SK-N-SH (cell line): Measurements from ENCODE around the gene PRDM5. TPM values are rescaled to one million over a fixed set of nuclear protein-coding genes. Genes with fewer than 3 reads are reported as not detected.

Experiments
- CTCF ChIA-PET: fragments of 300-600, 350-600 bp; formaldehyde crosslinking; extraction: SDS; loops from one replicate; lab custom pipeline; 2021; lab: Yijun Ruan, JAX
- POLR2A ChIA-PET: fragments of 350-600 bp; sonication (Branson Sonifier 250); formaldehyde crosslinking; extraction: SDS; loops from one replicate; lab custom pipeline; 2020; ENCODE audit warnings: antibody characterized with exemption, inconsistent platforms; lab: Yijun Ruan, JAX
- DNase-seq: peaks from one replicate; pipeline ENCODE4 v3.0.0; 2012
- H2AFZ ChIP-seq: fragments of 200-600 bp; sonication (generic); 2 replicates; pipeline ENCODE4 v1.8.1; 2016; ENCODE audit warnings: antibody characterized with exemption, mild to moderate bottlenecking, low read depth
- H3F3A ChIP-seq: fragments of 200-600 bp; sonication (generic); replicated peaks from 2 replicates; pipeline ENCODE3; 2016; ENCODE audit warnings: antibody characterized with exemption, mild to moderate bottlenecking; ENCODE audit not compliant: insufficient read depth
- H3K27ac ChIP-seq, 2 experiments: fragments of 200-500 bp in 1 of 2; fragments of 200-600 bp in 1 of 2; sonication (Bioruptor generic) in 1 of 2; sonication (generic), shearing (Covaris generic) in 1 of 2; 2 replicates each; pipeline versions ENCODE4 v1.5.1 to v1.6.1; 2014 to 2016; ENCODE audit warnings: low read depth in 2 of 2, inconsistent platforms in 1 of 2, low read length in 1 of 2, mild to moderate bottlenecking in 1 of 2, mixed read lengths in 1 of 2
- H3K27me3 ChIP-seq: fragments of 200-600 bp; sonication (generic), shearing (Covaris generic); 2 replicates; pipeline ENCODE4 v1.6.1; 2016; ENCODE audit warnings: mixed run types; ENCODE audit not compliant: insufficient read depth
- H3K36me3 ChIP-seq, 2 experiments: fragments of 200-500 bp in 1 of 2; fragments of 200-600 bp in 1 of 2; sonication (Bioruptor generic) in 1 of 2; sonication (generic) in 1 of 2; replicated peaks in 1 of 2; 2 replicates each; pipeline versions ENCODE3 to v1.5.1; 2014 to 2016; ENCODE audit warnings: low read length in 1 of 2, mild to moderate bottlenecking in 1 of 2; ENCODE audit not compliant: insufficient read depth in 2 of 2, control insufficient read depth in 1 of 2
- H3K4me1 ChIP-seq, 2 experiments: fragments of 200-500 bp in 1 of 2; fragments of 200-600 bp in 1 of 2; sonication (Bioruptor generic) in 1 of 2; sonication (generic), shearing (Covaris generic) in 1 of 2; 2 replicates each; pipeline versions ENCODE4 v1.5.1 to v1.6.1; 2014 to 2016; ENCODE audit warnings: low read depth in 1 of 2, low read length in 1 of 2, mixed run types in 1 of 2; ENCODE audit not compliant: insufficient read depth in 2 of 2, control insufficient read depth in 1 of 2
- H3K4me2 ChIP-seq: fragments of 200-600 bp; sonication (generic), shearing (Covaris generic); 2 replicates; pipeline ENCODE4 v1.6.1; 2017; ENCODE audit warnings: mixed run types
- H3K4me3 ChIP-seq, 2 experiments: fragments of 200-500 bp in 1 of 2; fragments of 200-600 bp in 1 of 2; sonication (Bioruptor generic) in 1 of 2; sonication (generic), shearing (Covaris generic) in 1 of 2; 2 replicates each; pipeline versions ENCODE4 v1.5.1 to v1.8.1; 2014 to 2016; ENCODE audit warnings: low read depth in 2 of 2, inconsistent platforms in 1 of 2, low read length in 1 of 2, mild to moderate bottlenecking in 1 of 2, mixed read lengths in 1 of 2, moderate library complexity in 1 of 2
- H3K79me2 ChIP-seq: fragments of 200-600 bp; sonication (generic); 2 replicates; pipeline ENCODE4 v1.8.1; 2017; ENCODE audit warnings: mild to moderate bottlenecking; ENCODE audit not compliant: insufficient read depth
- H3K9ac ChIP-seq: fragments of 200-600 bp; sonication (generic); 2 replicates; pipeline ENCODE4 v1.6.1; 2017; ENCODE audit warnings: mixed run types
- H3K9me2 ChIP-seq: fragments of 200-600 bp; sonication (generic); 2 replicates; pipeline ENCODE4 v1.6.1; 2017; ENCODE audit warnings: mixed run types
- H3K9me3 ChIP-seq: fragments of 200-600 bp; sonication (generic); 2 replicates; pipeline ENCODE4 v1.6.1; 2017; ENCODE audit warnings: mixed run types, mild to moderate bottlenecking, moderate library complexity
- H4K20me1 ChIP-seq: fragments of 200-600 bp; sonication (generic); 2 replicates; pipeline ENCODE4 v1.6.1; 2017; ENCODE audit warnings: mild to moderate bottlenecking, mixed run types; ENCODE audit not compliant: insufficient read depth
- CHD2 ChIP-seq: fragments of 150-350 bp; IDR thresholded peaks from 2 replicates; pipeline ENCODE4 v1.6.1; 2018; ENCODE audit warnings: low read length; ENCODE audit not compliant: partially characterized antibody
- EP300 ChIP-seq, 2 experiments: IDR thresholded peaks; 2 replicates each; pipeline versions ENCODE4 v1.4.0 to v1.6.1; 2012; ENCODE audit warnings: borderline replicate concordance in 1 of 2, low read depth in 1 of 2, low read length in 1 of 2
- FOXJ3 ChIP-seq: sonication (generic); formaldehyde crosslinking; IDR thresholded peaks from 2 replicates; pipeline ENCODE4 v1.5.1; 2020; ENCODE audit warnings: mild to moderate bottlenecking, missing genetic modification reagents
- FOXM1 ChIP-seq: IDR thresholded peaks from 2 replicates; pipeline ENCODE4 v1.4.0; 2012; ENCODE audit warnings: low read depth, mild to moderate bottlenecking
- GABPA ChIP-seq: IDR thresholded peaks from 2 replicates; pipeline ENCODE4 v1.4.0; 2012; ENCODE audit warnings: low read depth, mild to moderate bottlenecking
- GATA2 ChIP-seq: sonication (generic); formaldehyde crosslinking; IDR thresholded peaks from 2 replicates; pipeline ENCODE4 v1.5.0; 2020; ENCODE audit warnings: mild to moderate bottlenecking, missing genetic modification reagents
- JUND ChIP-seq: IDR thresholded peaks from 2 replicates; pipeline ENCODE4 v1.4.0; 2012
- MEF2A ChIP-seq: IDR thresholded peaks from 2 replicates; pipeline ENCODE4 v1.4.0; 2012; ENCODE audit warnings: low read depth, borderline replicate concordance
- MXI1 ChIP-seq: IDR thresholded peaks from 2 replicates; pipeline ENCODE4 v1.6.1; 2012; ENCODE audit warnings: mild to moderate bottlenecking, low read depth, low read length, improper control_type of control experiment
- RAD21 ChIP-seq: IDR thresholded peaks from 2 replicates; pipeline ENCODE4 v1.6.1; 2012; ENCODE audit warnings: mild to moderate bottlenecking, low read length
- RCOR1 ChIP-seq: fragments of 150-350 bp; IDR thresholded peaks from 2 replicates; pipeline ENCODE4 v1.6.1; 2017; ENCODE audit warnings: antibody characterized with exemption, low read length
- TCF12 ChIP-seq: IDR thresholded peaks from 2 replicates; pipeline ENCODE4 v1.4.0; 2012
- WGBS: methylation state at CpG from one replicate; pipeline ENCODE4 v1.1.6; 2017; ENCODE audit warnings: low lambda C conversion rate; 5-methylcytosine and 5-hydroxymethylcytosine counted together
- polyA plus RNA-seq, 3 experiments: library from polyadenylated mRNA; depleted of rRNA; stranded (reverse); fragments of >200 nt; gene quantifications; 2 replicates each; pipeline ENCODE4 v1.2.3, GENCODE V29; 2012
- TF ChIP-seq, protein P1 (sequence below): IDR thresholded peaks from 2 replicates; pipeline ENCODE4; 2012
- TF ChIP-seq, protein P2 (sequence below): fragments of 150-350 bp; IDR thresholded peaks from 2 replicates; pipeline ENCODE4 v1.6.1; 2017; ENCODE audit warnings: antibody characterized with exemption, low read length, low read depth, borderline replicate concordance

The PRDM5 gene
- polyA plus RNA-seq, 1 of the 3 experiments (the other 2 are of a cell fraction), result 3.8 TPM

DNA sequence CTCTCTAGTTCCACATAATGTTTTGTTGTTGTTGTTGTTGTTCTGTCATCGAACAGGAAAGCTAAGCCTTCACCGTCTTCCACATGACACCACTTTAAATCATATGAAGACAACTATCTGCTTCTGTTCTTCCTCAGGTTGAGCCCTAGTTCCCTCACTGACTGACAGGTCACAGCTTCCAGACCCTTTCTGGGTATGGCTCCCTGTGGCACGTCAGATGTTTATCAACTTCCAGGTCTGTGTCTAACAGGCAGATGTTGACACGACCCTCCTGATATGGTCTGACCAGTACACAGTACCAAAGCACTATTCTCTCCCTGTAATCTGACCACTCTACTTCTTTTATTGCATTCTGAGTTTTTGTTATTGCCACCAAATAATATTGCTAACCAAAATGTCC is 51.4 kb downstream of the PRDM5 start:
- H3K4me1 ChIP-seq, result peaks cover 0 to 5% of the 10 kb centered on the region in 2 experiments; a peak in 1 of 4 replicates
- no peaks in the 10 kb centered on the region for H3K79me2 ChIP-seq
- H3K27me3 ChIP-seq, result no peaks in the 10 kb centered on the region
- no peak overlapping the region; a peak in 1 of 4 replicates for H3K27ac ChIP-seq
- CTCF ChIA-PET, result interaction anchor here (0.7 to 2.3 kb wide), 5 partner anchors 10 to 153 kb away, joined by 3 to 6 read pairs (median 3); no protein-coding TSS in a partner anchor
- no peak overlapping the region for H2AFZ ChIP-seq
- H3K4me2 ChIP-seq, result no peak overlapping the region
- H4K20me1 ChIP-seq, result no peaks in the 10 kb centered on the region
- no peak overlapping the region for H3K4me3 ChIP-seq
- DNase-seq, result peak; percentile 46
- TF ChIP-seq FOXJ3, result 0 out of 2 replicates have a peak, but pooled peaks have one; percentile 25
- TF ChIP-seq, protein P1, sequence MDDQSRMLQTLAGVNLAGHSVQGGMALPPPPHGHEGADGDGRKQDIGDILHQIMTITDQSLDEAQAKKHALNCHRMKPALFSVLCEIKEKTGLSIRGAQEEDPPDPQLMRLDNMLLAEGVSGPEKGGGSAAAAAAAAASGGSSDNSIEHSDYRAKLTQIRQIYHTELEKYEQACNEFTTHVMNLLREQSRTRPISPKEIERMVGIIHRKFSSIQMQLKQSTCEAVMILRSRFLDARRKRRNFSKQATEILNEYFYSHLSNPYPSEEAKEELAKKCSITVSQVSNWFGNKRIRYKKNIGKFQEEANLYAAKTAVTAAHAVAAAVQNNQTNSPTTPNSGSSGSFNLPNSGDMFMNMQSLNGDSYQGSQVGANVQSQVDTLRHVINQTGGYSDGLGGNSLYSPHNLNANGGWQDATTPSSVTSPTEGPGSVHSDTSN, result no peak
- peak in 1 of 2 experiments; percentile 83; a peak in 2 of 4 replicates for TF ChIP-seq EP300 (IDR thresholded peaks at IDR 0.05; ENCODE audit: borderline replicate concordance in 1 of 2, low read depth in 1 of 2, low read length in 1 of 2)
- TF ChIP-seq GABPA, result no peak
- TF ChIP-seq MEF2A, result no peak
- TF ChIP-seq, protein P2, sequence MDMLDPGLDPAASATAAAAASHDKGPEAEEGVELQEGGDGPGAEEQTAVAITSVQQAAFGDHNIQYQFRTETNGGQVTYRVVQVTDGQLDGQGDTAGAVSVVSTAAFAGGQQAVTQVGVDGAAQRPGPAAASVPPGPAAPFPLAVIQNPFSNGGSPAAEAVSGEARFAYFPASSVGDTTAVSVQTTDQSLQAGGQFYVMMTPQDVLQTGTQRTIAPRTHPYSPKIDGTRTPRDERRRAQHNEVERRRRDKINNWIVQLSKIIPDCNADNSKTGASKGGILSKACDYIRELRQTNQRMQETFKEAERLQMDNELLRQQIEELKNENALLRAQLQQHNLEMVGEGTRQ, result no peak
- peak; percentile 60 for TF ChIP-seq RCOR1
- TF ChIP-seq TCF12, result no peak; the same call in 1 of the 2 replicates
- peak; percentile 46 for TF ChIP-seq CHD2
- no peak for TF ChIP-seq JUND
- no peak for TF ChIP-seq FOXM1
- TF ChIP-seq GATA2 (CRISPR knock-in tag), result peak; percentile 88
- peak; percentile 13; the same call in 1 of the 2 replicates for TF ChIP-seq MXI1
- POLR2A ChIA-PET, result interaction anchor here (0.7 kb wide), 1 partner anchor 138 kb away, joined by 3 read pairs; no protein-coding TSS in a partner anchor
- no peaks in the 10 kb centered on the region for H3K36me3 ChIP-seq
- H3K9me2 ChIP-seq, result no peaks in the 10 kb centered on the region
- H3F3A ChIP-seq, result no peaks in the 10 kb centered on the region
- no peak overlapping the region for H3K9ac ChIP-seq
- 67% methylated on average over 4 of the region's 4 CpGs for WGBS
- no peaks in the 10 kb centered on the region for H3K9me3 ChIP-seq

DNA sequence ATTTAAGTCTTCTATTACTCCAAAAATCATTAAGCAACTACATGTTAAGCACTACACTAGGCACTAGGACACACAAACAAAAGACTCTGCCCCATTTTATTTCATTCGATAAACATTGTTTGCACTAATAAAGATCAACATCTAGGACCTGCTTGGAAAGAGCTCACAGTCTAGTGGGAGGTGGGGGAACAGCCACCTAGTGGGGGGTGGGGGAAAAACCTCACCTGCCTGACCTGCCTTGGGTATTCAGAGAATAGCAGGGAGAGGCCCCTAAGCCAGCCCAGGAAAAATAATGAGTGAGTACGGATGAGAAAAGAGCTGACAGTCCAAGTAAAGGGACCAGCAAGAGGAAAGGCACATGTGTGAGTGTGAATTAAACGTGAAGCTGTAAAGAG is 52.2 kb downstream of the PRDM5 start:
- Histone ChIP-seq H3K9me3 (no peaks in the 10 kb centered on the region), H3K36me3 (no peaks in the 10 kb centered on the region), H3K4me3 (no peak overlapping the region), H3K79me2 (no peaks in the 10 kb centered on the region), H4K20me1 (no peaks in the 10 kb centered on the region), H3F3A (no peaks in the 10 kb centered on the region), H2AFZ (no peak overlapping the region), H3K9me2 (no peaks in the 10 kb centered on the region), H3K27me3 (no peaks in the 10 kb centered on the region), H3K9ac (no peak overlapping the region), H3K4me2 (no peak overlapping the region), H3K27ac (no peak overlapping the region), H3K4me1 (peaks cover 0 to 5% of the 10 kb centered on the region in 2 experiments; a peak in 1 of 4 replicates)
- DNase-seq, result peak; percentile 3
- POLR2A ChIA-PET, result no interaction called here
- TF ChIP-seq RAD21 (peak; percentile 3; the same call in 1 of the 2 replicates), TCF12 (no peak)
- WGBS, result 87% methylated on average over 3 of the region's 3 CpGs
- CTCF ChIA-PET, result interaction anchor here (1.0 to 2.3 kb wide), 4 partner anchors 10 to 152 kb away, joined by 3 to 6 read pairs (median 3); no protein-coding TSS in a partner anchor
